ENCODE measurements around the gene TMEM248. TPM values are rescaled to one million over a fixed set of nuclear protein-coding genes. Genes with fewer than 3 reads are reported as not detected.

The TMEM248 gene
- total and polyA plus RNA-seq, 2 experiments from 2014 or later, result 53.0 to 55.7 TPM

DNA sequence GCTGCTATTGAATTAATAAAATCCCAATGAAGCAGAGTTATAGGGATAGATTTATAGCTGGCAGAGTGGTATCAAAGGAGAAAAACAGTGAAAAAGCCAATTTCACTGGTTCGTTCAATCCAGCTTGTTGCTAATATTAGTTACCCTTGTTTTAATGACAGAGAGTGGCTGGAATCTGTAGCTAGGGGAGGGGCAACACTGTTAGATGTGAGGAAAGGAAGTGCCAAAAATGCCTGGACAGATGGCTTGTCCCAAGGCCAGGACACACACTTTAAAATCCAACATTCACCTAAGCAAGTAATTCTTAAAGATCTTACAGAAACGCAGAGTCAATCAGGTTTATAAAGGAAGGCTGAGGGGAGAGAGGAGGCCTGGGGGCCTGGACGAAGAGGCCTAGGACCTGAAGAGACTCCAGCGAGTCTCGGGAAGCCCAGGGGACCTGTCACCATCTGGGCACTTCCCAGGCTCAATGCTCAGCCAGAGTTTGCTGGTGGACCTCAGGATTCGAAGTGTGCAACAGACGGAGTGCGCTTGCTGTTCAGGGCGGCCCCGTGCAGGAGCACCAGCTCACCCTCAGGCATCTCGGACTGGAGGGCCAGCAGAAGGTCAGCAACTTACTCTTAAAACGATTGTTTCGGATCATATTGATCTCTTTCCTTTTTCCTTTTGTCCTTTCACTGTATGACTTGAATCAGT lies 36.7 kb downstream of the TMEM248 start:
- Histone ChIP-seq H3K9me3 (ENCODE audit: low read depth) (no peaks in the 10 kb centered on the region), H3K4me3 (no peak overlapping the region), H3K36me3 (peaks cover 23% of the 10 kb centered on the region), H3K27me3 (no peaks in the 10 kb centered on the region), H3K27ac (peak overlapping the region; percentile 49), H3K4me1 (ENCODE audit: low read depth) (peaks cover 9% of the 10 kb centered on the region)
- peak in 1 of 2 donors; percentile 6 for DNase-seq (ENCODE audit: low read depth in 1 of 2, low spot score in 1 of 2)
- TF ChIP-seq, protein P1, sequence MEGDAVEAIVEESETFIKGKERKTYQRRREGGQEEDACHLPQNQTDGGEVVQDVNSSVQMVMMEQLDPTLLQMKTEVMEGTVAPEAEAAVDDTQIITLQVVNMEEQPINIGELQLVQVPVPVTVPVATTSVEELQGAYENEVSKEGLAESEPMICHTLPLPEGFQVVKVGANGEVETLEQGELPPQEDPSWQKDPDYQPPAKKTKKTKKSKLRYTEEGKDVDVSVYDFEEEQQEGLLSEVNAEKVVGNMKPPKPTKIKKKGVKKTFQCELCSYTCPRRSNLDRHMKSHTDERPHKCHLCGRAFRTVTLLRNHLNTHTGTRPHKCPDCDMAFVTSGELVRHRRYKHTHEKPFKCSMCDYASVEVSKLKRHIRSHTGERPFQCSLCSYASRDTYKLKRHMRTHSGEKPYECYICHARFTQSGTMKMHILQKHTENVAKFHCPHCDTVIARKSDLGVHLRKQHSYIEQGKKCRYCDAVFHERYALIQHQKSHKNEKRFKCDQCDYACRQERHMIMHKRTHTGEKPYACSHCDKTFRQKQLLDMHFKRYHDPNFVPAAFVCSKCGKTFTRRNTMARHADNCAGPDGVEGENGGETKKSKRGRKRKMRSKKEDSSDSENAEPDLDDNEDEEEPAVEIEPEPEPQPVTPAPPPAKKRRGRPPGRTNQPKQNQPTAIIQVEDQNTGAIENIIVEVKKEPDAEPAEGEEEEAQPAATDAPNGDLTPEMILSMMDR (IDR thresholded peaks at IDR 0.05; ENCODE audit: low read depth, low read length), result no peak

GRCh38 chr7:66958538-66959350 lies 37.7 kb downstream of the TMEM248 start:
- H3K27me3 ChIP-seq, result no peaks in the 10 kb centered on the region
- TF ChIP-seq, protein P1 (IDR thresholded peaks at IDR 0.05; ENCODE audit: low read depth, low read length), result no peak
- no peak overlapping the region for H3K4me3 ChIP-seq
- H3K36me3 ChIP-seq, result peaks cover 23% of the 10 kb centered on the region
- DNase-seq (ENCODE audit: low read depth in 1 of 2, low spot score in 1 of 2), result no peak
- H3K4me1 ChIP-seq (ENCODE audit: low read depth), result peaks cover 9% of the 10 kb centered on the region
- H3K9me3 ChIP-seq (ENCODE audit: low read depth), result no peaks in the 10 kb centered on the region
- H3K27ac ChIP-seq, result peak overlapping the region; percentile 49

DNA sequence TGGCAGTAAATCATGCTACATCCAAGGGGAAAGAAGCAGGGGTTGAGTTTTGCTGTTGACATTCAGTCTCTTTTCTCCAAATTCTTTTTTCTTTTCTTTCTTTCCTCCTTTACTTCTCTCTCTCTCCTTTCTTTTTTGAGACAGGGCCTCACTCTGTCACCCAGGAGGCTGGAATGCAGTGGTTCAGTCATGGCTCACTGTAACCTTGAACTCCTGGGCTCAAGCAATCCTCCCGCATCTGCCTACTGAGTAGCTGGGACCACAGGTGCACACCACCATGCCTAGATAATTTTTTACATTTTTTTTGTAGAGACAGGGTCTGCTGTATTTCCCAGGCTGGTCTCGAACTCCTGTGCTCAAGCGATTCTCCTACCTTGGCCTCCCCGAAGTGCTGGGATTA lies 39.2 kb downstream of the TMEM248 start:
- H3K4me3 ChIP-seq, result no peak overlapping the region
- H3K27me3 ChIP-seq, result no peaks in the 10 kb centered on the region
- no peaks in the 10 kb centered on the region for H3K9me3 ChIP-seq (ENCODE audit: low read depth)
- TF ChIP-seq, protein P1 (IDR thresholded peaks at IDR 0.05; ENCODE audit: low read depth, low read length), result no peak
- no peak overlapping the region for H3K27ac ChIP-seq
- no peak for DNase-seq (ENCODE audit: low read depth in 1 of 2, low spot score in 1 of 2)
- H3K4me1 ChIP-seq (ENCODE audit: low read depth), result peaks cover 9% of the 10 kb centered on the region
- peaks cover 15% of the 10 kb centered on the region for H3K36me3 ChIP-seq

DNA sequence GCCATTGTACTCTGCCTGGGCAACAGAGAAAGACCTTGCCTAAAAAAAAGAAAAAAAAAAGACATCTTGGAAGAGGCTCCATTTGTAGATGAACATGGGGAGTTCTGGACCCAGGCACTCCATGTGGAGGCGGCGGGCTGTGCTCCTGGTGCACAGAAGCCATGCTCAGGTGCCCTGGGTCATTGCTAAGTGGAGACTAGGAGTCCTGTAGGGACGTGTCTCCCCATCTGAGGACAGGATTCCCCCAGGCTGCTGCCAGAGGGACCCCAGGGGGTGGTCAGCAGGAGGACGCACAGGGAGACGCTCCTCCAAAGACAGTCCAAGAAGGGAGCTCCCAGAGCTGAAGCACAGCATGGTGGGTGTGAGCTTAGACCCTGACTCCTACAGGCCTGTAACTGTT lies 40.1 kb downstream of the TMEM248 start:
- TF ChIP-seq, protein P1 (IDR thresholded peaks at IDR 0.05; ENCODE audit: low read depth, low read length), result no peak
- Histone ChIP-seq H3K4me3 (no peak overlapping the region), H3K27ac (no peak overlapping the region)

GRCh38 chr7:66964411-66964810 lies 43.4 kb downstream of the TMEM248 start:
- Histone ChIP-seq H3K9me3 (ENCODE audit: low read depth) (no peaks in the 10 kb centered on the region), H3K36me3 (no peaks in the 10 kb centered on the region), H3K4me1 (ENCODE audit: low read depth) (no peaks in the 10 kb centered on the region), H3K27ac (no peak overlapping the region), H3K27me3 (no peaks in the 10 kb centered on the region), H3K4me3 (no peak overlapping the region)
- peak in 1 of 2 donors; percentile 88 for DNase-seq (ENCODE audit: low read depth in 1 of 2, low spot score in 1 of 2)
- TF ChIP-seq, protein P1 (IDR thresholded peaks at IDR 0.05; ENCODE audit: low read depth, low read length), result no peak

More for the DNA sequence above, 40.1 kb downstream of the TMEM248 start:
- H3K27me3 ChIP-seq, result no peaks in the 10 kb centered on the region
- H3K9me3 ChIP-seq (ENCODE audit: low read depth), result no peaks in the 10 kb centered on the region
- peaks cover 6% of the 10 kb centered on the region for H3K36me3 ChIP-seq
- H3K4me1 ChIP-seq (ENCODE audit: low read depth), result peaks cover 9% of the 10 kb centered on the region
- DNase-seq (ENCODE audit: low read depth in 1 of 2, low spot score in 1 of 2), result no peak
